DMS79 treated with DMSO at 0.1 percent for 48 hours (cell line): ENCODE data around the gene ZNF283.
"Not testable (repeated sequence)": the region's sequence is repeated elsewhere in the genome, so short reads cannot be mapped to it uniquely, and the experiment has no call there.

Experiments
- DNase-seq: peaks from one replicate; lab custom pipeline; 2025; lab: John Stamatoyannopoulos, UW

ZNF283 gene

GRCh38 chr19:43799502-43800142 lies 27.5 kb upstream of the ZNF283 start:
- DNase-seq, result no peak

GRCh38 chr19:43802216-43802951 lies 24.7 kb upstream of the ZNF283 start, which contains the start of gene LYPD5:
Gene LYPD5, minus strand, starts transcription at chr19:43802447. Its CDS starts 67 bp downstream, at chr19:43802380.
- no peak for DNase-seq

- DNase-seq, result no peak
Observed at GRCh38 chr19:43804432-43804831, 22.7 kb upstream of the ZNF283 start.

- not testable (repeated sequence) for DNase-seq
Observed at GRCh38 chr19:43806401-43806800, 20.7 kb upstream of the ZNF283 start.

GRCh38 chr19:43806848-43807247 lies 20.3 kb upstream of the ZNF283 start:
- no peak for DNase-seq

- no peak for DNase-seq
Observed at GRCh38 chr19:43807651-43808050, 19.5 kb upstream of the ZNF283 start.

GRCh38 chr19:43809762-43810696 lies 17.1 kb upstream of the ZNF283 start:
- peak; percentile 2 for DNase-seq

GRCh38 chr19:43811837-43812236 lies 15.3 kb upstream of the ZNF283 start:
- no peak for DNase-seq

GRCh38 chr19:43812259-43812658 lies 14.9 kb upstream of the ZNF283 start:
- no peak for DNase-seq

GRCh38 chr19:43812688-43813087 lies 14.4 kb upstream of the ZNF283 start:
- DNase-seq, result no peak

GRCh38 chr19:43814663-43815352 lies 12.3 kb upstream of the ZNF283 start:
- DNase-seq, result no peak

- not testable (repeated sequence) for DNase-seq
Observed at GRCh38 chr19:43817454-43817853, 9.7 kb upstream of the ZNF283 start.

GRCh38 chr19:43818500-43818899 lies 8.6 kb upstream of the ZNF283 start:
- DNase-seq, result no peak

- peak; percentile 8 for DNase-seq
Observed at GRCh38 chr19:43820098-43820883, 6.8 kb upstream of the ZNF283 start.

GRCh38 chr19:43820884-43821215 lies 6.3 kb upstream of the ZNF283 start:
- DNase-seq, result no peak

GRCh38 chr19:43823856-43824255 lies 3.3 kb upstream of the ZNF283 start:
- DNase-seq, result not testable (repeated sequence)

GRCh38 chr19:43824572-43824971 lies 2.5 kb upstream of the ZNF283 start:
- not testable (repeated sequence) for DNase-seq

- DNase-seq, result no peak
Observed at GRCh38 chr19:43839139-43839538, 12.0 kb downstream of the ZNF283 start.

GRCh38 chr19:43842007-43842406 lies 14.9 kb downstream of the ZNF283 start:
- DNase-seq, result no peak

GRCh38 chr19:43847246-43847645 lies 20.1 kb downstream of the ZNF283 start:
- no peak for DNase-seq

GRCh38 chr19:43847884-43848283 lies 20.8 kb downstream of the ZNF283 start:
- no peak for DNase-seq
